NOMO-1 treated with DMSO at 0.1 percent for 48 hours (cell line): ENCODE measurements around the gene ARL11.
"Not testable (repeated sequence)": the region's sequence is repeated elsewhere in the genome, so short reads cannot be mapped to it uniquely, and the experiment has no call there.

Experiments
- DNase-seq: peaks from one replicate; lab custom pipeline; 2025; ENCODE audit not compliant: unreplicated experiment; lab: John Stamatoyannopoulos, UW

ARL11 gene

DNA sequence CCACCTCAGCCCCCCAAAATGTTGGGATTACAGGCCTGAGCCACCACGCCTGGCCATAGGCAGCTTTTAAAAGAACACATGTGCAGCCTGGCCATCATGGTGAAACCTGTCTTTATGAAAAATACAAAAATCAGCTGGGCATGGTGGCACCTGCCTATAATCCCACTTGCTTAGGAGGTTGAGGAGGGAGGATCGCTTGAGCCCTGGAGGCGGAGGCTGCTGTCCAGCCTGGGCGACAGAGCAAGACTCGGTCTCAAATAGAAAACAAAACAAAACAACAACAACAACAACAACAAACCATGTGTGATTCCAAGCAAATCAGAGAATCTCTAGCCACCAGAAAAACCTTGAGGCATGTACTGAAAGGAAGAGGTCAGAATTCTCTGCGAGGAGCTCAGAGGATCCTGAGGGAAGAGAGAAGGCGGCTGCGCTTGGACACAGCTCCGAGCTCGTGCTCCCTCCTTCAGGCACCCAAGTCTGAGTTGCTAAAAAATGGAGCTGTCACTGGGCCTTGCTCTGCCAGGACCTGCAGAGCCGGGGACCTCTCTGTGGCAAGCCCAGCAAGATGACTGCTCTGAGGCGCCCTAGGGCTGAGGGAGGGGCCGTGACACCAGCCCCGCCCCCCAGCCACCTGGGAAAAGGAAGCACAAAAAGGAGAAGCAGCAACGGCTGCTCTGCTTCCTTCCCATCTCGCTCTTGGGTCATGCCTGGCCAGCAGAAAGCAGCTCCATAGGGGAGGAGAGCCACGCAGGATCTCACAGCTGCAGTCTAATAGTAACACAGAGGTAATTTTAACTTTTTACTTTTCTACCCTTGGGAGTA is at the start of gene ARL11:
Gene ARL11 (plus strand): TSS at position 677 of the 822 bp plus-strand sequence. CDS start 1,941 bp downstream, outside the sequence.
- DNase-seq: peak; percentile 95

DNA sequence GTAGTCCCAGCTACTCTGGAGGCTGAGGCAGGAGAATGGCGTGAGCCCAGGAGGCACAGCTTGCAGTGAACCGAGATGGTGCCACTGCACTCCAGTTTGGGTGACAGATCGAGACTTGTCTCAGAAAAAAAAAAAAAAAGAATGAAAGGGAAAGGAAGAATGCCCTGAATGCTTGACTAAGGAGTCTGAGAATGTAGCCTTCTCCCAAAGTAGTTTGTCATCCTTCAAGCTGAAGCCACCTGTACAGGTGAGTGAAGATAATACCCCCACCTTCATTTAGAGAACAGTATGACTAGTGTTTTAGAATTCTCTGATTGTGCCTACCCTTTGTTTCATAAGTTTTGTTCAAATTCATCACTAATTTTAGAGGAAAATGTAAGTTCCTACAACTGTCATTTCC is 48.8 kb upstream of the ARL11 start:
- no peak for DNase-seq

DNA sequence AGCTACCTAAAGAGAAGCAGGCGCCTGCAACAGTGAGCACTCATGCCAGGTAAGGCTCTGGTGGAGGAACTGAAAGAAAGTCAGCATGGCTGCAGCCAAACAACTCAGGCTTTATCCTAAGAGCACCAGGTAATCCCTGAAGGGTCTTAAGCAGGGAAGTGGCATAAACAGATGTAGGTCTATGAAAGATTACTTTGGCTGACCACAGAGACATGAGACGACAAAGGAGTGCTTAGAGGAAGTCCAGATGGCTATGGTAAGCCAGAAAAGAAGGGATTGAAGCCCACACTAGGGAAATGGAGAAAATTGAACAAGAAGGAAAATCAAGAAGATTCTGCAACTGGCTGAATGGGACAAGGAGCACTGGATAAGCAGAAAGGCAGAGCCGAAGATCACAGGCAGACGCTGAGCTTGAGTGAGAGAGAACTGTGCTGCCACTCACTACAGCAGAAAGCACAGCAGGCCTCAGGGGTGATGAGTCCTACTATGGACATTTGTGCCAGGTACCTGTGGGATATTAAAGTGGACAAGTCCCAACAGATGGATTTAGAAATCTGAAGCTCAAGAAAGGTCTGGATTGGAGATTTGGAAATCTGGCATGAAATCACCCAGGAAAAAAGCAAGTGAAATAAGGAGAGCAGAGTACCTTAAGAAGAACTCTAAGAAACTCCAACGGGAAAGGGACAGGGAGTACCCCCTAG is 47.2 kb upstream of the ARL11 start:
- no peak for DNase-seq

DNA sequence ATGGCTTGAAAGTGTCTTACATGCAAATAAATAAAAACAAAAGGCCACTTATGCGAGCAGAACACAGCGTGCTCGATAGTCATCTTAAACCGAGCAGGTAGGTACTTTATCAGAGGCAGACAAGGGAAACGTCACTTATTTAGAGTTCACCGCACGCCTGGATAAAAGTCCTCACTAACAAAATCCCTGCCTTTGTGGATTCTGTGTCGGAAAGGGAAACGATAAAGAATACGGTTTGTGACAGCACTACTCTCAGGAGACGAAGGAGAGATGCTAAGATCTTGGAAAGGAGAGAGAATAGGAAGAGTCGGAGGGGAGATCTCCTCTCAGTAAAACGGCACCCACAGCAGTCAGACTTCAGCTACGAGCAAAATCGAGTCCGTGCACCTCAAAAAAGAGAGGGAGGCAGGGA is 43.5 kb upstream of the ARL11 start:
- DNase-seq: no peak

DNA sequence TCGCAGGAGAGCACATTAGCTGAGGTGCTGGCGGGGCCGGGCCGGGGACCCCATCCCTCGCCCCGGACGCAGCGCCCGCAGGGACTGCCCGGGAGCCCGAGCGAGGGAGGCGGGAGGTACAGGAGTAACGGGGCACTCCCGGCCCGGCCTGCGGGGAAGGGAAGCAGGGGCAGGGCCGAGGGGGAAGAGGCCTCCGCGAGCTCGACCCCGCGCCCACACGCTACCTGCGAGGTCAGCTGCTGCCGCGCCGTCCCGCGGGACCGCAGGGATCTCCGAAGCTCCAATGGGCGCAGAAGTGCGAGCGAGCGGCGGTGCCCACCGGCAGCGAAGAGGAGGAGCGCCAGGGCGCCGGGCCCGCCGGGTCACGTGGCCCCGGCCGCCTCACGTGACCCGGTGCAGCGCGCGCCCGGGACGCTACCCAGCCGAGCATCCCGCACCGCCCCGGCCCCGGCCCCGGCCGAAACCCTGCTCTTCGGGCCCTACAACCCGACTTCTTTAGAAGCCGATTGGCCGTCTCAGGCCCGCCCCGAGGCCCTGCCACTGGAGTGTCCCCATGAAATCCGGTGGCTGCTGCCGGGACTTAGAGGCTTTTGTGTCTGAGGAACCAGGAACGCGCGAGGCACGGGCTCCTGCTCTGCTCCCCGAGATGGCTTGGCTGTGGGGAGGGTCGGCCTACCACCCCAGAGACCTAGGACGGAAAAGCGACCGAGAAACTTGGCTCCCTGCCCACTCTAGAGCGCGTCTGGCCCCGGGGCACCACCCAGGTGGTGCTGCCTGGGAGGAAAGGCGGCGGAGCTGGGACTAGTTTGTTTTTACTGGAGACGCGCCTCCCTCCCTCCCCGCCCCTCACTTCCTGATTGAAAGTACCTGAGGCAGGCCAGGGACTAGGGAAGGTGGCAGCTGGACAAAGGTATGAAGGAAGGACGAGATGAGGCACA is 42.8 kb upstream of the ARL11 start, which contains the start of gene RCBTB1:
Gene RCBTB1 (minus strand): TSS at position 339 of the 938 bp plus-strand sequence. CDS start 18,279 bp downstream, outside the sequence.
- peak; percentile 51 for DNase-seq

DNA sequence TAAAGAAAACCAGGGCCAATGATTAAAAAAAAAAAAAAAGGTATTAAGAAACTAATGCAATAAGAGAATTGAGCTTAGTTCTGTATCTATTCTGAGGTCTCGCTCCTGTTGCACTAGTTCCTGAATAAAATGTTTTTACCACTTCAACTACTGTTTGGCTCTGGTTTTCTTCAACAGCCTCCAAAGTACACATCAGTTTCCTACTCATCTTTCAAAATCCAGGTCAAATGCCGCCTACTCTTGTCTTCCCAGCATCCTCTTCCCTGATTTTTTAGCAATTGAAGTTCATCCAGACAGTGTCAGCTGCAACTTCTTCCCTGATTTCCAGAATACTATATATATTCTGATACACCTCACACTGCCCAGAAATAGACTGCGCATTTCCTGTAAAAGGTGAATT is 41.6 kb upstream of the ARL11 start:
- no peak for DNase-seq

DNA sequence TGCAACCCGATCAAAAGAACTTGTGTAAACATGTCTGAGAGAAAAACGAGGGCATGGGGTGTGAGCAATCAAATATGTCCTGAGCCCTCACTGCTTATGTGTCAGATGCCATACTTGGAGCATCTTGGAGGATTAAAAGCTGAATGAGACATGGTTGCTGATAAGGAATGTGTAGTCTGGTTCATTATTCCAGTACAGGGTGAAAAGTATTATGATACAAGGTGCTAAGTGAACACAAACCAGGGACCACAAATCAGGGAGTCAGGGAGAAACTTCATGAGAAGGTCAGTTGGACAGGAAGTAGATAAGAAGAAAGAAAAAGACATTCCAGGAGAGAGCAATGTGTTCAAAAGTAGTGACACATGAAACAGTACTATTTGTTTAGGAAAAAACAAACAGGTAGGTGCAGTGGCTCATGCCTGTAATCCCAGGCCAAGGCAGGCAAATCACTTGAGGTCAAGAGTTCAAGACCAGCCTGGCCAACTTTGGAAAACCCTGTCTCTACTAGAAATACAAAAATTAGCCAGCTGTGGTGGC is 40.9 kb upstream of the ARL11 start:
- DNase-seq: no peak

DNA sequence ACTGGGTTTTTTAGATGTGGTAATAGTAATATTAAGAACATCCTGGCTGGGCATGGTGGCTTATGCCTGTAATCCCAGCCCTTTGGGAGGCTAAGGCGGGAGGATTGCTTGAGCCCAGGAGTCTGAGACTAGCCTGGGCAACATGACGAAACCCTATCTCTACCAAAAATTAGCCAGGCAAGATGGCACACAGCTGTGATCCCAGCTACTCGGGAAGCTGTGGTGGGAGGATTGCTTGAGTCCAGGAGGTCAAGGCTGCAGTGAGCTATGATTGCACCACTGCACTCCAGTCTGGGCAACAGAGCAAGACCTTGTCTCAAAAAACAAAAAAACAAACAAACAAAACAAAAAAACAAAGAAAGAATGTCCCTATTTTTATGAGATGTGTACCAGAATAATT is 37.6 kb upstream of the ARL11 start:
- not testable (repeated sequence) for DNase-seq

DNA sequence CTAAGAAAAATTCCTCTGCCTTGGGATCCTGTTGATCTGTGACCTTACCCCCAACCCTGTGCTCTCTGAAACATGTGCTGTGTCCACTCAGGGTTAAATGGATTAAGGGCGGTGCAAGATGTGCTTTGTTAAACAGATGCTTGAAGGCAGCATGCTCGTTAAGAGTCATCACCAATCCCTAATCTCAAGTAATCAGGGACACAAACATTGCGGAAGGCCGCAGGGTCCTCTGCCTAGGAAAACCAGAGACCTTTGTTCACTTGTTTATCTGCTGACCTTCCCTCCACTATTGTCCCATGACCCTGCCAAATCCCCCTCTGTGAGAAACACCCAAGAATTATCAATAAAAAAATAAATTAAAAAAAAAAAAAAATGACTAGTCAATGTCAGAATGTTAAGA is 34.4 kb upstream of the ARL11 start:
- not testable (repeated sequence) for DNase-seq

DNA sequence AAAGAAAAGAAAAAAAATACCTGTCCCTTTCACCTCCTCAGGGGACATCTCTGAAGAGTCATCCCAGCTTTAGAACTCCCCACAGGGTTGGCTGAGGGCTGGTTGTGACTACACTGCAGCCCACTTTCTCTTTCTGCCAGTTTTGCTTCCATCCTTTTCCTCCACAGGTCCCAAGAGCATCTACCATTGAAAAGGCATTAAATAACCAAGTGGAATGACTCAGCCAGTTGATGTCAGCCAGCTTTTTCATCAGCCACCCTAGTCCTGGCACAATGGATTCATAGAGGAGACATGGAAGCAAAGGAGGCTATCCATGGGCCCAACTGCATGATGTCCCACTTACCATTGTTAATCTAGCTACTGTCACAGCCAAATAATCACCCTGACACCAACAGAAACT is 33.7 kb upstream of the ARL11 start:
- DNase-seq: no peak

DNA sequence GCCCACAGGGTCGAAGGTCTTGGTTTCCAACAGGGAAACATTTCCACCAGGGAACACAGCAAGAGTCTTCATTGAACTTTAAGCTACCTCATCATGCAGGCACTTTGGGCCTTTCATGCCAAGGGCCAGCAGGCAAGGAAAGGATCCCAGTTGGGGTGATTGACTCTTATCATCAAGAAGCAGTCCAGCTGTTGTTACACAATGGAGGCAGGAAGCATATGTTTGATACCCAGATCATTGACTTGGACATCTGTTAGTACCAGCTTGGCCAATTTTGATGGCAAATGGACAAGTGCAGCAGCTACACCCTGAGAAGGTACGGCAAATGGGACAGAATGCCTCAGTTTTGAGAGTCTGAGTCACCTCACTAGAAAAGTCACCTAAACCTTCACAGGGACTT is 32.1 kb upstream of the ARL11 start:
- no peak for DNase-seq

DNA sequence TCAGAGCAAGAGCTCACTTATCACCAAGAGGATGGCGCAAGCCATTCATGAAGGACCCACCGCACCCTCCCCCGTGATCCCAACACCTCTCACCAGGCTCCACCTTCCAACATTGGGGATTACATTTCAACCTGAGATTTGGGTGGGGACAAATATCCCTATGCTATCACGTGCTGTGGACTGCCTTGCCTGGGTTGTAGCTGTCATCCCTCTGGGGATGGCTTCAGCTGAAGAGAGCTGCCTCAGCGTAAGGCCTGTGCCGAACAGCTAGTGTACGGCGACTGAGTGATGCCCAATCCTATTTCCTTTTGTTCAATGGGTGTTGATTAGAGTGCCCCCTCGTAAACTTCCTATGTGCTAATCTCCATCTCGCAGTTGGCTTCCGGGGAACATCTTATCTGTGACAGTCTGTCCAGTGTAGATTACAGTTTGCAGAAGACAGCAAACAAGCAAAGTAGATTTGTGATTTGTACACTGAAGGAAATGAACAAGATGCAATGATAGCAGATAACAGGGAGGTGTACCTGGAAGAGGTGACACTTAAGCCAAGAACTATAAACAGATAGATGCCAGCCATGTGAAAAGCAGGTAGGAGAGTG is 31.2 kb upstream of the ARL11 start:
- DNase-seq: no peak

DNA sequence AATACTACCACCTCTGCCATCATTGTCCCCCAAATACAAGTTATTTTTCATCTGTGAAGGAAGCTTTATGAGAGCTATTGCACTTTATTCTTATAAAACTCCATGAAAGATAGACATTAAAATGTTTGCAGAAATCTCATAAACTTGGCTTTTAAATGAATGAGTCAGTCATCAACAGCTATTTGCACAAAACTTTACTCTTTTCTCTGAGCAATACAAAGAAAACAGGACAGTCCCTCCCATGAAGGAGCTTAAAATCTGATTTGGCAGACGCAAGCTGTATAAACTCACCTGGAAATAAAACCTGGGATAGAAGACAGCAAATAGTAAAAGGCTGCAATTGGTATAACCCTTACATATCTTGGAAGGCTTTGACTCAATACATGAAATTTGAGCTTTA is 26.3 kb upstream of the ARL11 start:
- no peak for DNase-seq

DNA sequence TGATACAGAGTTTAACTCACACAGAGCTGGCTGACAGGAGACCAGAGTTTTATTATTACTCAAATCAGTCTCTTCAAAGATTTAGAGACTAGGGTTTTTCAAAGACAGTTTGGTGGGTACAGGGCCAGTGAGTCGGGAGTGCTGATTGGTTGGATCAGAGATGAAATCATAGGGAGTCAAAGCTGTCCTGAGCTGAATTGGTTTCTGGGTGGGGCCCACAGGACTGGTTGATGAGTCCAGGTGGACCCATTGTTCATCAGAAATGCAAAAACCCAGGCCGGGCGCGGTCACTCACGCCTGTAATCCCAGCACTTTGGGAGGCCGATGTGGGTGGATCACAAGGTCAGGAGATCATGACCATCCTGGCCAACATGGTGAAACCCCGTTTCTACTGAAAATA is 25.7 kb upstream of the ARL11 start:
- DNase-seq: not testable (repeated sequence)

DNA sequence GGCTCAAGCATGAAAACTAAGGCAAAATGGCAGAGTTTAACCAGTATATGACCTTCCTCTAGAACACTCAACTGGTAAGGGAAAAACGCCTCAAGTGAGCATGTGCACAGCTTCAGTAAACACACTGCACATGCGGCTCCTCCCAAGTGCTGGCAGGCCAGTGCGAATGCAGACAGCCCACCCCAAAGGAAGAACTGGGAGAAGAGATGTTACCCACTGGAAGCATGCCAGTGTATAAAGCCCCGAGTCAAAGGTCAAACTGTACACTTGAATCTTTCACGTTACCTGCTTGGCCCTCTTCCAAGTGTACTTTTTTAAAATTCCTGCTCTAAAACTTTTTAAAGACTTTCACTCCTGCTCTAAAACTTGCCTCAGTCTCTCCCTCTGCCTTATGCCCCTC is 23.7 kb upstream of the ARL11 start:
- DNase-seq: no peak

DNA sequence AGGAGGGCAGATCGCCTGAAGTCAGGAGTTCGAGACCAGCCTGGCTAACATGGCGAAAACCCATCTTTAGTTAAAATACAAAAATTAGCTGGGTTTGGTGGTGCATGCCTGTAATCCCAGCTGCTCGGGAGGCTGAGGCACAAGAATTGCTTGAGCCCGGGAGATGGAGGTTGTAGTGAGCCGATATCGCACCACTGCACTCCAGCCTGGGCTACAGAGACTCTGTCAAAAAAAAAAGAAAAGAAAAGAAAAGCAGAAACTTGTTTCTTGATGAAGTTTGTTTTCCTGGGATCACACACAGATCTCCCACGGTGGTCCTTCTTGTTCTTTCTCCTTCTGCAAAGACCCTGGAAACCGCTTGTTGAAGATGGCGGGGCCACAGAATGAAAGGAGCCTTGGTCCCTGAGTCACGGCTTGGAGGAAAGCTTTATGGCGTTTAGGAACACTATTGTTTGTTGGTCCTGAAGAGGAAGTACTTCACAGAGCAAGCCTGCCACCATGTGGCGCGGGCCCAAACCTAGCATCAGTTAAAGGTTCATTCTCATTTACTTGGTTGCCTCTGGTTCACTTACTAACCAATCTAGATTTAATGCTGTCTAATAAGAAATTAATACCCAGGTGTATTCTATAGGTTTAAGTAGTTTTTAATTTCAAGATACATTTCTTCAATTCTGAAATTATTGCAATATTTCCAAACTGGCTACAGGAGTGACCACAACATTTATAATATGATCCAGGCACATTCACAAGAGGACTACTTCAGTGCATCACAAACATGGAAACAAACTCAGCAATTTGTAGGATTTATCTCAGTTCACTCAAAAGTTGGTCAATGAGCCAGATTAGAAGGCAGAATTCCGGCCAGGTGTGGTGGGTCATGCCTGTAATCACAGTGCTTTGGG is 21.3 kb upstream of the ARL11 start:
- peak; percentile 89 for DNase-seq

DNA sequence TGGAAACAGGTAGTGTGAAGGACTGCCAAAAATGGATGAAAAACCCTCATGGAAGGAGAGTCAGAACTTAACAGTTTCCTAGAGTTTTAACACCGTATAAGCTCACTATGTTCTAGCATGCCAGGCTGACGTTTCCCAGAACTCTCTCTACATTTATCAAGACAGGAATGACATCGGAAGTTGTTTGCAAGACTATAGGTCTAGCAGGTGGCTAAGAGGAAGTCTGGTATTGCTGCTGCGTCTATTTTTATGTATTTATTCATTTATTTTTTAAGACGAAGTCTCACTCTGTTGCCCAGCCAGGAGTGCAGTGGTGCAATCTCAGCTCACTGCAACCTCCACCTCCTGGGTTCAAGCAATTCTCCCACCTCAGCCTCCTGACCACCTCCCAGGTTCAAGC is 20.5 kb upstream of the ARL11 start:
- peak; percentile 21 for DNase-seq

DNA sequence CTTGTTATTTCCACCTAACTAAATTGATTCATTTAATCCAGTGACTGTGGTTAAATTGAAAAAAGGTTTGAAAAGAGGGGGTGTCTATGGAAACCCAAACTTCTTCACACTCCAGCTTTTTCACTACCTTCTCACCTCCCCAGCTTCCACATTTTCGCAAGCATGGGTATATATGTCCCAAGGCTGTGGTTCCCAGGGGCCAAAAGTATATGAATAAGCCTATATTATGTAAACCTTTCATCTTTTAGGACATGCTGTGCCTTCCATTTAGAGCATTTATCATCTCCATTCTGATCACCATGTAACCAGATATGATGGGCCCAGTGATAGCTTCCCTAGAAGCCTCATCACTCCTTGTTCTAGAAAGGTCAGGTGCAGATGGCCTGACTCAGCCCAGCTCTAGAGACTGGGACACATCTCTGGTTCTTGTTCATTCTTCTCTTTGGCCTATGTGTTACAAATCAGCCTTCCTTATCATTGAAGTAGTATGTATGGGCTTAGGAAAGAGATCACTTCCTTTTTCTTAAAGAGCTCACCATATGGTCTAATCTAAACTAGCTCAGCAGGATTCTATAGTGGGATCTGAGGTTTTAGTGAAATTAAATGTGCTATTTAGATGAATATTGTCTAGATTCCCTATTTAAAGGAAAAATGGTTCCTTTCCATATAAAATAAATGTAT is 19.5 kb upstream of the ARL11 start:
- DNase-seq: peak; percentile 76

DNA sequence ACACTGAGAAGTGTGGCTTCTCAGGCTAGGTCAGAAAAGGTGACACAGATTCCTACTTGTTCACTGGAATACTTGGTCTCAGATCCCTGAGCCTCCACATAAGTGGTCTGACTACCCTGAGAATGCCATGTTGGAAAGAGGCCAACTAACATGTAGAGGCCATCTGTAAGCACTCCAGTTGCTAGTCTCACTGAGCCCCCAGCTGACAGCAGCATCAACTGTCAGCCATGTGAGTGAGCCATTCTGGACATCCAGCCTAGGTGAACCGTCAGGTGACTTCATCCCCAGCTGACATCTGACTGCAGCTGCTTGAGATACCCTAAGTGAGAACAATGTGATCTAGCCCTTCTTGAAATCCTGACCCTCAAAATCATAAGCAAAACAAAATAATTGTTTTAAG is 18.1 kb upstream of the ARL11 start:
- DNase-seq: no peak
